ENCODE measurements around the gene SLC13A3.

GRCh38 chr20:46683668-46683938, 32.3 kb upstream of the SLC13A3 start:
- TF ChIP-seq CTCF (conservative IDR thresholded peaks at IDR 0.05; ENCODE audit: low read depth, low read length) = no peak
- TF ChIP-seq EZH2 (IDR thresholded peaks at IDR 0.05; ENCODE audit: borderline replicate concordance, low read depth, low read length, poor library complexity, severe bottlenecking) = no peak
